ENCODE results near the gene PRKD1.
A peak's percentile ranks its signal among the peaks of the same experiment; 100 is the strongest.

Gene PRKD1

GRCh38 chr14:29829851-29830250, 97.8 kb downstream of the PRKD1 start:
- DNase-seq, result no peak

- no peak for DNase-seq
Observed at GRCh38 chr14:29823816-29824215, 103.8 kb downstream of the PRKD1 start.

- DNase-seq, result no peak
Observed at GRCh38 chr14:29822430-29822709, 105.3 kb downstream of the PRKD1 start.

- DNase-seq, result no peak
Observed at GRCh38 chr14:29821661-29822429, 105.8 kb downstream of the PRKD1 start.

GRCh38 chr14:29821242-29821641, 106.4 kb downstream of the PRKD1 start:
- DNase-seq, result no peak

- DNase-seq, result no peak
Observed at GRCh38 chr14:29820785-29821184, 106.9 kb downstream of the PRKD1 start.

GRCh38 chr14:29817767-29818405, 109.8 kb downstream of the PRKD1 start:
- no peak for DNase-seq

GRCh38 chr14:29815016-29815674, 112.5 kb downstream of the PRKD1 start:
- no peak for DNase-seq

- peak; percentile 19 for DNase-seq
Observed at GRCh38 chr14:29814156-29815015, 113.3 kb downstream of the PRKD1 start.

- peak; percentile 23 for DNase-seq
Observed at GRCh38 chr14:29810682-29811081, 117.0 kb downstream of the PRKD1 start.

GRCh38 chr14:29810064-29810463, 117.6 kb downstream of the PRKD1 start:
- no peak for DNase-seq

GRCh38 chr14:29806124-29806517, 121.5 kb downstream of the PRKD1 start:
- DNase-seq, result no peak

GRCh38 chr14:29805415-29806123, 122.1 kb downstream of the PRKD1 start:
- DNase-seq, result peak; percentile 55

- DNase-seq, result no peak
Observed at GRCh38 chr14:29804481-29805266, 123.0 kb downstream of the PRKD1 start.

- DNase-seq, result no peak
Observed at GRCh38 chr14:29803045-29803444, 124.6 kb downstream of the PRKD1 start.

GRCh38 chr14:29802211-29802610, 125.4 kb downstream of the PRKD1 start:
- DNase-seq, result no peak

- DNase-seq, result no peak
Observed at GRCh38 chr14:29800961-29801360, 126.7 kb downstream of the PRKD1 start.

- no peak for DNase-seq
Observed at GRCh38 chr14:29799464-29800095, 128.1 kb downstream of the PRKD1 start.

- no peak for DNase-seq
Observed at GRCh38 chr14:29798811-29799210, 128.8 kb downstream of the PRKD1 start.

GRCh38 chr14:29798108-29798663, 129.5 kb downstream of the PRKD1 start:
- DNase-seq, result no peak

- no peak for DNase-seq
Observed at GRCh38 chr14:29796853-29797252, 130.8 kb downstream of the PRKD1 start.
